Cortex of kidney (tissue), 1 donor: ENCODE measurements around the gene PODXL.

Source experiments
- DNase-seq: peaks from one replicate; lab custom pipeline; 2025; lab: John Stamatoyannopoulos, UW

PODXL gene

DNA sequence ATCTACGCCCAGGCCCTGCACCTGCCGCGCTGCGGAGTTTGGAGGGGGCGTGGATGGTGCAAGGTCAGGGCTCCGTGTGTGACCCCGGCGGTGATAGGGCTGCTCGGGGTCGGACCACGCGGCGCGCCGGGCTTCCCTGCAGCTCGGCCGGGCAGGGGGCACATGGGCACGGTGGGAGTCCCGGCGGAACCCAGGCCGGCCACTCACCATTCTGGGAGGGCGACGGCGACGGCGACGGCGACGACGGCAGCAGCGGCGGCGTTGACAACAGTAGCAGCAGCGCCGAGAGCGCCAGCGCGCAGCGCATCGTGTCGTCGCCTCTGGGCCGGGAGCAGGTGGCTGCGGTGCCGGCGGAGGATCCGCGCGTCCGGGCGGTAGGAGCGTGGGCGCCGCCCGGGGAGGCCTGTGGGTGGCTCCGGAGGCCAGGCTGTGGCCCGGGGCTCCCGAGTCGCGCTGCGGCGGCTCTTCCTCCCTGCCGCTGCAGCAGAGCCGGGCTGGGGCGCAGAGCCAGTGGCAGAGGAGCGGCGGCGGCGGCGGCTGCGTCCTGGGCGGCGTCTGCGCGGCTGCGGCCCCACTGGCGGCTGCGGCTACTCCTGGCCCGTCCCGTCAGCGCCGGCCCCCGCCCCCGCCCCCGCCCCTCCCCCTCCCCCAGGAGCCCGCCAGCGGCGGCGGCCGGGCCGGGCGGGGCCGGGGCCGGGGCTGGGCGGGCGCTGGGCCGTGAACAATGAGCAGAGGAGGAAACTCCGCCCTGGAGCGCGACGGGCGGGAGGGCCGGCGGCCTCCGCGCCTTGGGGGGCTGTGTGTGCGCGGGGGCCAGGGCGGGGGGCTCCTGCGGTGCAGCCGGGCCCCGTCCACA is at the start of gene PODXL:
PODXL (minus strand) TSS at position 576 of the 856 bp plus-strand sequence; CDS start at position 307, 269 bp downstream.
- peak; percentile 14 for DNase-seq

GRCh38 chr7:131605280-131605878 is 49.0 kb upstream of the PODXL start:
- DNase-seq: no peak

DNA sequence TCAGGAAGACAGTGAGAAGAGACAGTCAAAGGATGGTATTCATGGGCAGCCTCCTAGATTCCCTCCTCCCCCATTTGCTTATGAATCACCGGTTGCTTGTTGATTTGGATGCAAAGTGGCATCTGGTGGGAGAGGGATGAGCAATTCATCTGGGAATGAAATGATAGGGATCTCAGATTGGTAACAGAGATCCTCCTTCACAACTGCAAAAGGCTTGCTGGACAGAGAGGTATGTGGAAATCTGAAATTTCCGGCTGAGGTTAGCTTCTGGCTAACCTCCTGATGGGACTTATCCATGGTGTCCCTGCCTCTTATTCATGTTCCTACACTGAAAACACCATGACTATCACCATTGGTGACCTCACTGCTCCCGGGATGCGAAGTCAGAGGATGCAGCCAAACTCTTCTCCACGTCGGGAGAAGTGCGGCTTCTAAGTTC is 48.4 kb upstream of the PODXL start:
- no peak for DNase-seq

GRCh38 chr7:131603932-131604331 is 47.5 kb upstream of the PODXL start:
- DNase-seq: no peak

- DNase-seq: no peak
Measured at GRCh38 chr7:131602994-131603372, 46.6 kb upstream of the PODXL start.

DNA sequence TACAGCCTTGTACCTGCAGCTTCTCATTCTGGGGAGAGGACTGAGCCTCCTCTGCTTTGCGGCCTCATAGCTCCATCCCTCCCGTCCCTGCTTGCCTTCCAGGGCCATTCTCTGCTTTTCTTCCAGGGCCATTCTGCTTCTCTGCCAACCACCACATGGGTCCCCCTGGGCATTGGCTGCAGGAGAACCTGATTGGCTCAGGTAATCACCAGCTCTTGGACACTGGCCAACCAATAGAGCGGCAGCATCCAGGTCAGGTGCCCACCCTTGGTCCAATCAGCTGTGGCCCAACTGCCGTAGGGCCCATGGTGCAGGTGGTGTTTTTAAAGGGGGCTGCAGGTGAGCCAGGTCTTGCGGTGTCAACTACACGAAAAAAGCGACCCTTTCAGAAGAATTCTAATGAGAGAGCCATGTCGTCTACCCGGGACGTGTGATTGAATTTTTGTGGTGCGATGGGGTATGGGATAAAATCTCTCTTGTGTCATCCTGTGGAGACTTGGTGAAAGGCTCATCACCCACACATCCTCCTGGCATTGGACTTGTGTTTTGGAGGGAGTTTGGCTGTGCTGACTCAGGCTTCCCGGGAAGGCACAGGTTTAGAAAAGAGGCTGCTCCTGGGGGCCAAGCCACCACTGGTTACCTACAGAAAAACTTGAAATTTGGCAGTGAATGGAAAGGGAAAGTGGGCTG is 46.0 kb upstream of the PODXL start:
- DNase-seq: no peak

DNA sequence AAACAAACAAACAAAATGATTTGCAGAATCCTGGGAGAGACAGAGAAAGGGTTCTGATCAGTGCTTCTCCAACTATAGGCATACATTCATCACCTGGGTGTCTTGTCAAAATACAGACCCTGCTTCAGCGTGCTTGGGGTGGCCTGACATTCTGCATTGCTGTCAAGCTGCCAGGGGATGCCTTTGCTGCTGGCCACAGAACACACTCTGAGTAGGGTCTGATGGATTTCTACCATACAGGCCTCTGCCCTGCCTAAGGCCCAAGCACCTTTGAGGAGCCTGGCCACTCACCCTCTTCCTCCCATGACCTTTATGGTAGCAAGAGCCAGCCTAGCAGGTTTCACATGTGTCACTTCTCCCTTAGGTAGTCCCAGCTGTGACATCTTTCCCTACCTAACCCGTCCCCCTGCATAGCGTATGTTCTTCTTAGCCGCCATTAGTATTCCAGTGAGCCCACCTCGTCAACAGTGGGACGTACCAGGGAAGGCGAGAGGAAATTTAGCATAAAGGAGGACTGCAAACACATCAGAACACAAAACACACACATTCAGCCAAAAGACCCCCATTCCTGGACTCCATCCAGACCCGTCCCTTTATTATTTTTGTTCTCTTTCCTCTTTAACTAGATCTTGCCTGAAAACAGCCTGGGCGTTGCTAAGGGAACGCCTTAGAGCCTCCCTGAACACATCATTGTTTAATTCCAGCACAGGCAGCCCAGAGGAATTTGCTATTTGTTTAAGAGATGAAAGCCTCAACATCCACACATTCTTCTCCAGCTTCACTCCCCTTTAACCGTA is 43.9 kb upstream of the PODXL start:
- no peak for DNase-seq

DNA sequence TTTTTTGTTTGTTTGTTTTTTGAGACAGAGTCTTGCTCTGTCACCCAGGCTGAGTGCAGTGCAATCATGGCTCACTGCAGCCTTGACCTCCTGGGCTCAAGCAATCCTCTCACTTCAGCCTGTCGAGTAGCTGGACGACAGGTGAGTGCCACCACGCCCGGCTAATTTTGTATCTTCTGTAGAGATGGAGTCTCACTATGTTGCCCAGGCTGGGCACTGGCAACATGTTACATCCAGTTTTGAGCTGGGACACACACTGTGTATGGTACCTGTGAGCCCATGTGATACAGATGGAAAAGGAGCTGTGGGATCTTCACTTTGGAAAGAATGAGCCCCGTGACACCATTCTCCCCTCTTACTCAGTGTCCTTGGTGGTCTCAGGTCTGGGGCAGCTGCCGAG is 40.4 kb upstream of the PODXL start:
- no peak for DNase-seq

DNA sequence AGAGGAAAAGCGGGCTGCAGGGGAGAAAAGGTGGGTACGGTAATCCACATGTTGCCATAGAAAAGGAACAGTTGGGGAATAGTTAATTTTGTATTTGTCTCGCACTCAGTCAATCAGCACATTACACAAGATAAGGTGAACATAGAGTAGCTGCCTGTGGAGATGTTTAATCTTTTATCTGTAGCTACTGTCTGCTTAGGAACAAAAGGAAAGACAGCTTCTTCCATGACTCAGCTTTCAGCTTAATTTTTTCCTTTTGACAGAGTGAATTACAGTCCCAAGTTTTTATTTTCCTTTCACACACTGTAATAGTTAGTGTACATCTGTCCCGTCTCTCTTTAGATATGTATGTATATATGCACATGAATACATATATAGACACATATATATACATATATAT is 39.3 kb upstream of the PODXL start:
- DNase-seq: no peak

DNA sequence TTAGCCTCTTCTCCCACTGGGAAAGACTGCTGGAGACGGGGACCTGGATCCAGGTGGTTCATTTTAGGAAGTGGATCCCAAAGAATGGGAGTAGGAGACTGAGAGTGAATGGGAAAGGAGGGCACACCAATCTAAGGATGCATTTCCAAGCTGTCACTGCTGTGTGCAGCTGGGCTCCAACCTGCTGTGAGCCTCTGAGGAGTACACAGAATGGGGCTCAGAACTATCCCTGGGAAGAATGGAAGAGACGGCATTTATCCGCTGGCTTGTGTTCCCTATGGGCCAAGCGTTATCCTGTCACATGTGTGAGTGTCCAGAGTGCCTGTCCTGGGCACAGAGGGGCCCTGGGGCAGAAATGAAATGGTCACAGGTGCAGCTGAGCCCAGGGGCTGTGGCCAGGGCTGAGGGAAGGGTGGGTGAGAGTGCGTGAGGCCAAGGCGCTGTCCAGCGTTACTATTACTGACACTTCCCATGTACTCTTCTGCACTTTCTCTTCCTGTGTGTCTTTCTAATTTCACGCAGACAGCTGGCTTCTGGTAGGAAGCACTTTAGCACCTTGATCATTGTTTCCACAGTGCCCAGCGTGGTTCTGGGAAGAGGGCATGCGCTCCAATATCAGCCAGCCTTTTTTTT is 35.4 kb upstream of the PODXL start:
- DNase-seq: no peak

- DNase-seq: no peak
Measured at GRCh38 chr7:131587315-131587923, 31.0 kb upstream of the PODXL start.

GRCh38 chr7:131586759-131587158 is 30.3 kb upstream of the PODXL start:
- no peak for DNase-seq

- no peak for DNase-seq
Measured at GRCh38 chr7:131586259-131586658, 29.8 kb upstream of the PODXL start.

- DNase-seq: no peak
Measured at GRCh38 chr7:131583430-131583829, 27.0 kb upstream of the PODXL start.

DNA sequence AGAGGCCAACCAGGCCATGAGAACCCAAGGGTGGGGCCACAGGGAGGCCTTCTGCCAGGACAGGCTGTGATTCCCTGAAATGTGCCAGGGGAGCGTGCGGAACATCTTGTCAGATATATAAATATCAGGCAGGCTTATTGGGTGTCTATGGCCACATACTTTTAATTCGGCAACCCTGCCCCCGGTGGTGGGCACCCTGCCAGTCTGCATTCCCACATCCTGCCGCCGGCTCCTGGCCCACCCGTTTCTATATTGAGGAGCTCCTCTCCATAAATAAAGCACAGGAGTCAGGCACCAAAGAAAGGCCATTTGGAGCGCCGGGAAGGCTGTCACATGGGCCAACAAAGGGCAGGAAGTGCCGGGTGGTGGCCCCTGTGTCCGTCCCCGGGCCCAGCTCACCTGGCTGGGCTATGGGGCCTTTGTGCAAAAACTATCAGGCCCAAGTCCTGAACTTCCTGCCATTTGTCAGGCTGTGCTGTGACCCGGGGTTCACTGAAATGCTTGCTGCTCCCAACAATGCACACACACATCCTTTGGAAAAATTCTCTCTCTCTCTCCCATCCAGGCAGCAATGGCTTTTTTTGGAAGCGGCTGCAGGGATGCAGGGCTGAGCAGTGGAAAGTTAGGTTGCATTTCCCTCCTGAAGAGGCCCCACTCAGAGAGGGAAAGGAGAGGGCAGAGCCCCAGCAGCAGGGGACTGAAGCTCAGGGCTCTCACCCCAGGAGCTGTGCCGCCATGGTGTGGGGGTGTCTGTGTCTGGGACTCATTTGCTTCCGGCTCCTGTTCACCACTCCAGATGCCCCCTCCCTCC is 25.0 kb upstream of the PODXL start:
- DNase-seq: no peak

DNA sequence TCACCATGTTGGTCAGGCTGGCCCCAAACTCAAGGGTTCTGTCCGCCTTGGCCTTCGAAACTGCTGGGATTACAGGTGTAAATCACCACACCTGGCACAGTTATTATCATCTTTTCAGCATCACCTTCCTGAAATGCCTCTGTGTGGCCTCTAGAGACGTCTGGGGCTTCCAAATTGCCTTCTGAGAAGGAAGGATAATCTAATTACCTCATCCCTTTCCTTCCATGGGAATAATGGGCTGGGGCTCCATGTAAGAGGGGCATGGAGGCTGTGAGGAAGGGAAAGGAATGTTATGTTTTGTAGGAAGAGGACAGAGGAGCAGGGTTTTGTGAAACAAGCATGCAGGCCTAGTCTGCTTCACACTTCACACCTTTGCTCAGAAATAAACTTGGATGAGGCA is 22.2 kb upstream of the PODXL start:
- DNase-seq: no peak

GRCh38 chr7:131574741-131575140 is 18.3 kb upstream of the PODXL start:
- DNase-seq: no peak

- DNase-seq: no peak
Measured at GRCh38 chr7:131570401-131570800, 14.0 kb upstream of the PODXL start.

DNA sequence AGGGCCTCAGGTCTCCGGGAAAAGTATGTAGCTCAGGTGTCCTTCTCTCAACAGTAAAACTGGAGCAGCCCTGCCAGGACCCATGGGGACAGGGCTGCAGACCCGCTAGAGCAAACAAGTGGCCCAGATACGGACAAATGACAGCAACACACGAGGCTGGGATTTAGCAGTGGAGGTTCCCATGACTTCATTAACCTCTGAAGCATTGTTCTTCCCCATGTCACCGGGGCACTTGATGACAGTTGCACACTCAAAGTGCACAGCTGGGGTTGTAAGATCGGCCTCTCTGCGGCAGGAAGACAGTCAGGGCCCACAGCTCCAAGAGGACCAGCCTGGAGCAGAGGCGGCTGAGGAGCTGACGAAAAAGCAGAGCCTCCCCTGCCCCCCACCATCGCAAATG is 12.5 kb upstream of the PODXL start:
- DNase-seq: no peak

- DNase-seq: no peak
Measured at GRCh38 chr7:131568510-131568909, 12.1 kb upstream of the PODXL start.
